GM23338 (cell line): Measurements from ENCODE around the gene PTH1R. TPM values are rescaled to one million over a fixed set of nuclear protein-coding genes. Genes with fewer than 3 reads are reported as not detected.

Experiments
- ATAC-seq: fragments of 200-7000 bp; cut with Tn5 transposase; 3 replicates; pipeline ENCODE4 v1.9.1; 2020
- DNase-seq: peaks from one replicate; pipeline ENCODE4 v3.0.0-alpha.2; 2015; ENCODE audit warnings: low spot score
- H2AFZ ChIP-seq: fragments of 200-600 bp; sonication (generic); 2 replicates; pipeline ENCODE4 v1.8.0; 2016; ENCODE audit warnings: antibody characterized with exemption, mild to moderate bottlenecking, moderate library complexity
- H3F3A ChIP-seq: fragments of 200-600 bp; sonication (generic); replicated peaks from 2 replicates; pipeline ENCODE4 v1.8.0; 2017; ENCODE audit warnings: antibody characterized with exemption, mixed run types, low read depth
- H3K27ac ChIP-seq: fragments of 200-600 bp; sonication (generic); 2 replicates; pipeline ENCODE4 v1.6.1; 2016; ENCODE audit warnings: low read depth
- H3K27me3 ChIP-seq: fragments of 200-600 bp; sonication (generic); 2 replicates; pipeline ENCODE4 v1.8.0; 2016; ENCODE audit warnings: mild to moderate bottlenecking, mixed run types, moderate library complexity; ENCODE audit not compliant: insufficient read depth
- H3K36me3 ChIP-seq: fragments of 200-600 bp; sonication (generic); 2 replicates; pipeline ENCODE4 v1.8.0; 2016; ENCODE audit warnings: mild to moderate bottlenecking; ENCODE audit not compliant: insufficient read depth
- H3K4me1 ChIP-seq: fragments of 200-600 bp; sonication (generic); 2 replicates; pipeline ENCODE4 v1.8.0; 2016; ENCODE audit warnings: mild to moderate bottlenecking, moderate library complexity; ENCODE audit not compliant: insufficient read depth
- H3K4me2 ChIP-seq: fragments of 200-600 bp; sonication (generic); 2 replicates; pipeline ENCODE4 v1.7.1; 2017; ENCODE audit warnings: mixed run types
- H3K4me3 ChIP-seq: fragments of 200-600 bp; sonication (generic); 2 replicates; pipeline ENCODE4 v1.6.1; 2016; ENCODE audit warnings: mixed run types
- H3K79me2 ChIP-seq: fragments of 200-600 bp; sonication (generic); replicated peaks from 2 replicates; pipeline ENCODE4 v1.8.0; 2017; ENCODE audit warnings: mild to moderate bottlenecking; ENCODE audit not compliant: insufficient read depth
- H3K9me2 ChIP-seq: fragments of 200-600 bp; sonication (generic); 2 replicates; pipeline ENCODE4 v1.8.0; 2017; ENCODE audit not compliant: insufficient read depth
- H4K20me1 ChIP-seq: fragments of 200-600 bp; sonication (generic); replicated peaks from 2 replicates; pipeline ENCODE4 v1.8.0; 2017; ENCODE audit warnings: mild to moderate bottlenecking; ENCODE audit not compliant: insufficient read depth
- H3K27ac Mint-ChIP-seq: 2 replicates; pipeline ENCODE4 v1.8.0; 2020; ENCODE audit warnings: inconsistent platforms, mild to moderate bottlenecking, moderate library complexity, mixed read lengths
- H3K27me3 Mint-ChIP-seq: 3 replicates; pipeline ENCODE4 v1.8.0; 2022; ENCODE audit warnings: low read depth, mild to moderate bottlenecking, moderate library complexity, mixed read lengths, inconsistent platforms; ENCODE audit not compliant: insufficient read depth, poor library complexity
- H3K36me3 Mint-ChIP-seq: 3 replicates; pipeline ENCODE4 v1.8.0; 2021; ENCODE audit warnings: low read depth, mild to moderate bottlenecking, inconsistent platforms, moderate library complexity, mixed read lengths
- H3K4me1 Mint-ChIP-seq: 3 replicates; pipeline ENCODE4 v1.8.0; 2020; ENCODE audit warnings: mild to moderate bottlenecking, inconsistent platforms, mixed read lengths
- H3K4me3 Mint-ChIP-seq: 3 replicates; pipeline ENCODE4 v1.8.0; 2021; ENCODE audit warnings: moderate library complexity, mild to moderate bottlenecking, inconsistent platforms, mixed read lengths
- H3K9me3 Mint-ChIP-seq: 3 replicates; pipeline ENCODE4 v1.8.0; 2020; ENCODE audit warnings: moderate library complexity, mild to moderate bottlenecking, inconsistent platforms, mixed read lengths
- CTCF ChIP-seq, 2 experiments: fragments of 200-600 bp in 1 of 2; sonication (generic) in 1 of 2; conservative IDR thresholded peaks; 2 replicates each; pipeline versions ENCODE4 v1.5.1 to v1.6.1; 2016 to 2017; ENCODE audit warnings: antibody characterized with exemption in 2 of 2, low read depth in 2 of 2, mild to moderate bottlenecking in 2 of 2, moderate library complexity in 1 of 2
- ETS1 ChIP-seq: IDR thresholded peaks from 2 replicates; pipeline ENCODE4 v1.6.1; 2016; ENCODE audit warnings: antibody characterized with exemption
- EZH2 ChIP-seq: fragments of 200-600 bp; sonication (generic); IDR thresholded peaks from one replicate; pipeline ENCODE4 v1.8.0; 2017; ENCODE audit warnings: antibody characterized with exemption, mild to moderate bottlenecking, low read depth; ENCODE audit not compliant: unreplicated experiment
- EZH2phosphoT487 ChIP-seq: fragments of 200-600 bp; sonication (generic); IDR thresholded peaks from one replicate; pipeline ENCODE4 v1.8.1; 2018; ENCODE audit warnings: antibody characterized with exemption; ENCODE audit not compliant: unreplicated experiment
- JUNB ChIP-seq: IDR thresholded peaks from one replicate; pipeline ENCODE4 v1.6.1; 2016; ENCODE audit warnings: antibody characterized with exemption; ENCODE audit not compliant: unreplicated experiment
- NANOG ChIP-seq: IDR thresholded peaks from 2 replicates; pipeline ENCODE4 v1.6.1; 2016; ENCODE audit warnings: antibody characterized with exemption, borderline replicate concordance
- POLR2AphosphoS5 ChIP-seq: IDR thresholded peaks from 2 replicates; pipeline ENCODE4 v1.6.1; 2016; ENCODE audit warnings: antibody characterized with exemption, low read depth
- STAT1 ChIP-seq: IDR thresholded peaks from one replicate; pipeline ENCODE4 v1.6.1; 2016; ENCODE audit warnings: antibody characterized with exemption; ENCODE audit not compliant: unreplicated experiment
- ZNF114 ChIP-seq: fragments of 250-450 bp; sonication (Bioruptor Pico); IDR thresholded peaks from 2 replicates; pipeline ENCODE4 v1.5.0; 2020; ENCODE audit warnings: mild to moderate bottlenecking, moderate library complexity
- ZNF331 ChIP-seq: fragments of 250-450 bp; sonication (Bioruptor Pico); IDR thresholded peaks from 2 replicates; pipeline ENCODE4 v1.5.0; 2020; ENCODE audit warnings: low read depth, mild to moderate bottlenecking, moderate library complexity
- ZNF462 ChIP-seq: fragments of 250-450 bp; sonication (Bioruptor Pico); IDR thresholded peaks from 2 replicates; pipeline ENCODE4 v1.5.0; 2020; ENCODE audit warnings: mild to moderate bottlenecking, moderate library complexity
- polyA plus RNA-seq: library from polyadenylated mRNA; unstranded; fragments of >200 nt; fragmentation: Nextera tagmentation; extraction: Ambion mirVana; gene quantifications from 2 replicates; pipeline ENCODE4 v1.2.1, GENCODE V29; 2016
- total RNA-seq: library from RNA; depleted of rRNA; stranded (reverse); fragments of >200 nt; shearing (Covaris generic); gene quantifications from 2 replicates; pipeline ENCODE4 v1.2.3, GENCODE V29; 2014

The PTH1R gene
- total and polyA plus RNA-seq, 2 experiments from 2014 or later: 1.3 to 1.9 TPM

- no peaks in the 10 kb centered on the region for H3F3A ChIP-seq
- no peaks in the 10 kb centered on the region for H3K4me1 ChIP-seq
- H3K4me2 ChIP-seq: no peak overlapping the region
- no peaks in the 10 kb centered on the region for H3K36me3 ChIP-seq
- H3K36me3 Mint-ChIP-seq: no peaks in the 10 kb centered on the region
- no peak overlapping the region for H3K4me3 Mint-ChIP-seq
- no peaks in the 10 kb centered on the region for H3K9me2 ChIP-seq
- peaks cover 2% of the 10 kb centered on the region; the same call in 1 of the 3 replicates for H3K4me1 Mint-ChIP-seq
- H3K27ac Mint-ChIP-seq: no peak overlapping the region
- no peaks in the 10 kb centered on the region for H3K27me3 ChIP-seq
- H3K9me3 Mint-ChIP-seq: no peaks in the 10 kb centered on the region
- H4K20me1 ChIP-seq: no peaks in the 10 kb centered on the region
- H2AFZ ChIP-seq: no peak overlapping the region
- no peak overlapping the region for H3K4me3 ChIP-seq
- no peak for ATAC-seq
- DNase-seq: no peak
- peaks cover 9% of the 10 kb centered on the region for H3K27me3 Mint-ChIP-seq
- H3K27ac ChIP-seq: no peak overlapping the region
- no peak for TF ChIP-seq ZNF114
- peak in 1 of 2 experiments; percentile 23; a peak in 1 of 4 replicates for TF ChIP-seq CTCF (conservative IDR thresholded peaks at IDR 0.05; ENCODE audit: low read depth in 2 of 2)
- no peak for TF ChIP-seq STAT1
- H3K79me2 ChIP-seq: no peaks in the 10 kb centered on the region
Observed at GRCh38 chr3:46908294-46908985, 30.9 kb downstream of the PTH1R start.

- H3K36me3 Mint-ChIP-seq: no peaks in the 10 kb centered on the region
- TF ChIP-seq EZH2 (no peak), POLR2AphosphoS5 (no peak), EZH2phosphoT487 (no peak), NANOG (no peak), JUNB (no peak), ZNF331 (no peak), ZNF462 (no peak), ETS1 (no peak), STAT1 (no peak), ZNF114 (no peak)
Observed at GRCh38 chr3:46908986-46909534, 31.5 kb downstream of the PTH1R start.

More at GRCh38 chr3:46908986-46909534, 31.5 kb downstream of the PTH1R start:
- Mint-ChIP-seq H3K4me1 (peaks cover 2% of the 10 kb centered on the region; the same call in 1 of the 3 replicates), H3K27me3 (peaks cover 9% of the 10 kb centered on the region), H3K27ac (no peak overlapping the region), H3K9me3 (no peaks in the 10 kb centered on the region), H3K4me3 (no peak overlapping the region)
- no peaks in the 10 kb centered on the region; the same call in 1 of the 2 replicates for H4K20me1 ChIP-seq
- H3K79me2 ChIP-seq: no peaks in the 10 kb centered on the region
- no peak overlapping the region for H2AFZ ChIP-seq
- H3F3A ChIP-seq: 0 out of 2 replicates have a peak, but pooled peaks cover 2% of the 10 kb centered on the region
- no peaks in the 10 kb centered on the region for H3K9me2 ChIP-seq
- no peaks in the 10 kb centered on the region for H3K36me3 ChIP-seq
- no peak overlapping the region for H3K4me2 ChIP-seq
- H3K27me3 ChIP-seq: no peaks in the 10 kb centered on the region
- H3K4me1 ChIP-seq: no peaks in the 10 kb centered on the region
- no peak overlapping the region for H3K4me3 ChIP-seq
- ATAC-seq (peak; percentile 16), DNase-seq (no peak)
- H3K27ac ChIP-seq: no peak overlapping the region
